K562 (cell line): ENCODE data around the gene KYAT1. TPM values are rescaled to one million over a fixed set of nuclear protein-coding genes. Genes with fewer than 3 reads are reported as not detected.
A peak's percentile ranks its signal among the peaks of the same experiment; 100 is the strongest.

Source experiments
- ATAC-seq: fragments of 200-7000 bp; cut with Tn5 transposase; 3 replicates; pipeline ENCODE4 v1.9.1; 2020; ENCODE audit warnings: moderate library complexity
- BruUV-seq: library from RNA; stranded (reverse); fragments of 400-500 nt; replicated peaks from 2 replicates; lab custom pipeline; 2021; lab: Mats Ljungman, UMichigan
- CTCF ChIA-PET: fragments of 300-600 bp; formaldehyde crosslinking; extraction: SDS; loops from one replicate; lab custom pipeline; 2021; ENCODE audit warnings: low intra/inter-chr PET ratio; lab: Yijun Ruan, JAX
- POLR2A ChIA-PET: fragments of 300-600, 350-650 bp; sonication (Branson Sonifier 250); formaldehyde crosslinking; extraction: SDS; loops from one replicate; lab custom pipeline; 2021; ENCODE audit warnings: antibody characterized with exemption, inconsistent platforms; lab: Yijun Ruan, JAX
- DNase-seq, 4 experiments: peaks; one replicate each; pipeline versions ENCODE4 v3.0.0 to v3.0.0-alpha.2; 2011 to 2018; ENCODE audit warnings: low spot score in 3 of 4, mixed read lengths in 3 of 4; ENCODE audit errors: extremely low read depth in 1 of 4
- FAIRE-seq: peaks from 2 replicates; lab custom pipeline; 2011; peaks lifted over from hg19 to GRCh38; lab: Jason Lieb, UNC
- H2AFZ ChIP-seq: 2 replicates; pipeline ENCODE4 v1.6.0; 2011; ENCODE audit warnings: low read depth, low read length, control low read depth, inconsistent platforms
- H3K27ac ChIP-seq: fragments of 200-600 bp; 3 replicates; pipeline ENCODE4 v1.8.0; 2011; ENCODE audit warnings: low read depth, mild to moderate bottlenecking, control low read depth, inconsistent platforms, low read length, moderate library complexity, mixed read lengths; ENCODE audit errors: extremely low read depth
- H3K27me3 ChIP-seq, 2 experiments: fragments of 300-600 bp in 1 of 2; 2 replicates in 1 of 2; 3 replicates in 1 of 2; pipeline versions ENCODE4 v1.6.0 to v1.8.0; 2011; ENCODE audit warnings: inconsistent platforms in 2 of 2, low read length in 2 of 2, mild to moderate bottlenecking in 1 of 2, mixed read lengths in 1 of 2, moderate library complexity in 1 of 2; ENCODE audit not compliant: control insufficient read depth in 2 of 2, insufficient read depth in 2 of 2
- H3K36me3 ChIP-seq: fragments of 300-600 bp; 3 replicates; pipeline ENCODE4 v1.8.0; 2011; ENCODE audit warnings: mild to moderate bottlenecking, low read length, inconsistent platforms; ENCODE audit not compliant: control insufficient read depth, insufficient read depth
- H3K4me1 ChIP-seq, 2 experiments: fragments of 200-600 bp in 1 of 2; replicated peaks in 1 of 2; 2 replicates in 1 of 2; 3 replicates in 1 of 2; pipeline versions ENCODE4 v1.5.1 to v1.8.0; 2011; ENCODE audit warnings: inconsistent platforms in 2 of 2, low read length in 2 of 2, mild to moderate bottlenecking in 1 of 2, mixed read lengths in 1 of 2, moderate library complexity in 1 of 2; ENCODE audit not compliant: control insufficient read depth in 2 of 2, insufficient read depth in 2 of 2
- H3K4me2 ChIP-seq: 2 replicates; pipeline ENCODE4 v1.6.1; 2011; ENCODE audit warnings: low read length, control low read depth, inconsistent platforms, mixed read lengths; ENCODE audit not compliant: insufficient read depth
- H3K4me3 ChIP-seq: fragments of 200-600 bp; sonication (generic), shearing (Covaris generic); 2 replicates; pipeline ENCODE4 v1.5.1; 2016; ENCODE audit warnings: control low read depth, inconsistent platforms
- H3K79me2 ChIP-seq: fragments of 200-600 bp; 3 replicates; pipeline ENCODE4 v1.8.0; 2011; ENCODE audit warnings: low read length, inconsistent platforms; ENCODE audit not compliant: control insufficient read depth, insufficient read depth
- H3K9ac ChIP-seq, 2 experiments: 2 replicates each; pipeline versions ENCODE4 v1.6.0 to v1.6.1; 2011; ENCODE audit warnings: low read depth in 2 of 2, low read length in 2 of 2, control low read depth in 1 of 2, inconsistent platforms in 1 of 2, mild to moderate bottlenecking in 1 of 2, mixed read lengths in 1 of 2; ENCODE audit not compliant: insufficient read depth in 1 of 2
- H3K9me1 ChIP-seq: one replicate; pipeline ENCODE4 v1.6.0; 2011; ENCODE audit warnings: inconsistent platforms, mild to moderate bottlenecking, low read length, moderate library complexity; ENCODE audit not compliant: control insufficient read depth, insufficient read depth
- H3K9me3 ChIP-seq: replicated peaks from 2 replicates; pipeline ENCODE4 v1.5.1; 2011; ENCODE audit warnings: low read depth, low read length, inconsistent platforms; ENCODE audit not compliant: control insufficient read depth, insufficient read depth
- H4K20me1 ChIP-seq: replicated peaks from 2 replicates; pipeline ENCODE4 v1.6.1; 2011; ENCODE audit warnings: low read length, inconsistent platforms, mixed read lengths; ENCODE audit not compliant: control insufficient read depth, insufficient read depth
- CEBPG ChIP-seq, 3 experiments: fragments of 200-800 bp in 1 of 3; sonication (Bioruptor generic) in 1 of 3; sonication (generic) in 1 of 3; formaldehyde crosslinking in 1 of 3; IDR thresholded peaks in 2 of 3; conservative IDR thresholded peaks in 1 of 3; 2 replicates each; pipeline versions ENCODE4 v1.6.1 to v1.8.0; 2016 to 2022; ENCODE audit warnings: missing compliant biosample characterization in 2 of 3, missing genetic modification characterization in 2 of 3, mild to moderate bottlenecking in 1 of 3, missing genetic modification reagents in 1 of 3
- ID3 ChIP-seq, 2 experiments: fragments of 250-450 bp in 1 of 2; fragments of 450-650 bp in 1 of 2; sonication (Bioruptor Pico) in 1 of 2; IDR thresholded peaks; 2 replicates each; pipeline versions ENCODE4 v1.6.1 to v1.8.0; 2016 to 2021; ENCODE audit warnings: mild to moderate bottlenecking in 2 of 2, moderate library complexity in 2 of 2, missing compliant biosample characterization in 1 of 2, missing genetic modification characterization in 1 of 2
- MCM7 ChIP-seq, 2 experiments: fragments of 450-650 bp; IDR thresholded peaks; 2 replicates each; pipeline ENCODE4 v1.6.1; 2016 to 2018
- MLX ChIP-seq, 2 experiments: fragments of 450-650 bp in 1 of 2; sonication (generic) in 1 of 2; formaldehyde crosslinking; conservative IDR thresholded peaks; 2 replicates each; pipeline versions ENCODE4 v1.4.0 to v1.8.1; 2020 to 2022; ENCODE audit warnings: mild to moderate bottlenecking in 1 of 2, missing genetic modification reagents in 1 of 2
- RCOR1 ChIP-seq, 2 experiments: IDR thresholded peaks; 2 replicates each; pipeline ENCODE4 v1.6.1; 2012; ENCODE audit warnings: low read depth in 2 of 2, low read length in 2 of 2, borderline replicate concordance in 1 of 2, improper control_type of control experiment in 1 of 2
- SAFB ChIP-seq: fragments of 200-400 bp; formaldehyde crosslinking; IDR thresholded peaks from 2 replicates; pipeline ENCODE4 v1.6.1; 2017; ENCODE audit warnings: low read depth, low read length, borderline replicate concordance
- SAP30 ChIP-seq: fragments of 200-600 bp; sonication (generic); IDR thresholded peaks from 2 replicates; pipeline ENCODE4 v1.6.1; 2012; ENCODE audit warnings: borderline replicate concordance, low read depth, mild to moderate bottlenecking, moderate library complexity, low read length, control low read depth, inconsistent platforms; ENCODE audit not compliant: insufficient read depth, poor library complexity, severe bottlenecking
- ZNF699 ChIP-seq: fragments of 250-450 bp; sonication (Bioruptor Pico); IDR thresholded peaks from 2 replicates; pipeline ENCODE4 v1.8.0; 2021; ENCODE audit warnings: mild to moderate bottlenecking, moderate library complexity; ENCODE audit not compliant: insufficient replicate concordance
- WGBS: fragments of 100-300 bp; shearing (Covaris generic); methylation state at CpG from one replicate; pipeline ENCODE4 v1.1.6; 2016; ENCODE audit warnings: low coverage, mixed read lengths; ENCODE audit not compliant: insufficient coverage; ENCODE audit errors: missing lambda C conversion rate; 5-methylcytosine and 5-hydroxymethylcytosine counted together
- in situ Hi-C: fragments of 300-500 bp; cut with MboI; formaldehyde crosslinking; loops from 4 replicates; pipeline ENCODE4 v1.15.0; 2018; ENCODE audit warnings: inconsistent platforms, mixed read lengths
- intact Hi-C: fragments of 100-400 bp; cut with micrococcal nuclease; formaldehyde crosslinking; loops from 2 replicates; pipeline ENCODE4 v1.14.2; 2022
- polyA plus RNA-seq, 8 experiments: library from polyadenylated mRNA; depleted of rRNA in 4 of 8; stranded (reverse) in 5 of 8; unstranded in 3 of 8; fragments of >200 nt; fragmentation: Nextera tagmentation in 2 of 8; fragmentation: Illumina TruSeq in 1 of 8; extraction: Ambion mirVana in 2 of 8; extraction: Trizol in 1 of 8; gene quantifications; 2 replicates each; pipeline versions ENCODE4 v1.2.1 to v1.2.3, GENCODE V29; 2011 to 2014; ENCODE audit warnings: inconsistent platforms in 1 of 8, missing spikeins in 1 of 8
- total RNA-seq, 7 experiments: library from RNA; depleted of rRNA in 6 of 7; stranded (reverse); fragments of >200 nt in 6 of 7; fragmentation: Illumina TruSeq in 2 of 7; extraction: Trizol in 2 of 7; gene quantifications; 2 replicates each; pipeline versions ENCODE4 v1.2.1 to v1.2.3, GENCODE V29; 2011 to 2021; ENCODE audit warnings: low replicate concordance in 1 of 7

Gene KYAT1
- total and polyA plus RNA-seq, 9 of the 15 experiments (the other 6 are each of a cell fraction or from before 2014, with no cell fraction given) = 6.4 to 16.8 (median 11.1) TPM

- H3K4me3 ChIP-seq = no peak overlapping the region
- intact Hi-C loops = no loop called here
- DNase-seq = no peak
- no peak overlapping the region for H3K4me2 ChIP-seq
- H4K20me1 ChIP-seq = no peaks in the 10 kb centered on the region; the same call in 1 of the 2 replicates
- H3K27ac ChIP-seq = no peak overlapping the region
- no peak overlapping the region for H2AFZ ChIP-seq
- FAIRE-seq = no peak
- no peaks in the 10 kb centered on the region; a peak in 1 of 5 replicates for H3K27me3 ChIP-seq
- TF ChIP-seq MCM7 (IDR thresholded peaks at IDR 0.05) (no peak), ID3 (CRISPR knock-in tag; IDR thresholded peaks at IDR 0.05) (no peak), ID3 (tag; IDR thresholded peaks at IDR 0.05) (no peak), SAP30 (no peak), ZNF699 (CRISPR knock-in tag) (no peak), SAFB (no peak), RCOR1 (IDR thresholded peaks at IDR 0.05; ENCODE audit: borderline replicate concordance in 1 of 2, low read depth in 2 of 2, low read length in 2 of 2) (no peak), MLX (CRISPR knock-in tag; conservative IDR thresholded peaks at IDR 0.05) (no peak), CEBPG (CRISPR knock-in tag; IDR thresholded peaks at IDR 0.05) (no peak), CEBPG (tag; conservative IDR thresholded peaks at IDR 0.05 in 1 of 2, IDR thresholded peaks at IDR 0.05 in 1 of 2) (no peak)
- H3K79me2 ChIP-seq = 0 out of 3 replicates have a peak, but pooled peaks cover 11% of the 10 kb centered on the region
- BruUV-seq = no TSS peak
- H3K36me3 ChIP-seq = peaks cover 51% of the 10 kb centered on the region; the same call in 2 of the 3 replicates
- H3K9ac ChIP-seq = 0 out of 4 replicates have a peak overlapping the region, but pooled peaks of 1 of the 2 experiments have one; percentile 41
- ChIA-PET POLR2A (interaction anchor here (3.1 kb wide), 1 partner anchor 12 kb away, joined by 7 read pairs; no protein-coding TSS in a partner anchor), CTCF (no interaction called here)
- WGBS = 85% methylated on average over 6 of the region's 6 CpGs
- in situ Hi-C loops = no loop called here
- no peaks in the 10 kb centered on the region for H3K9me1 ChIP-seq
- peaks cover 17 to 45% of the 10 kb centered on the region in 2 experiments for H3K4me1 ChIP-seq
- ATAC-seq = no peak
- H3K9me3 ChIP-seq = no peaks in the 10 kb centered on the region
Measured at GRCh38 chr9:128910906-128911305, 29.2 kb upstream of the KYAT1 start.
